BLaER1 treated with 17β-estradiol and CSF1 and Interleukin-3, amounts not matched to agents 10 nM and 100 nM (cell line): ENCODE data around the gene FHIT.

ENCODE experiments used
- H3K27ac ChIP-seq, 11 experiments: shearing (Covaris generic); formaldehyde crosslinking; 2 replicates each; pipeline ENCODE4 v1.8.1; 2022
- H3K27me3 ChIP-seq, 11 experiments: shearing (Covaris generic); formaldehyde crosslinking; 2 replicates each; pipeline ENCODE4 v1.8.1; 2022
- H3K36me3 ChIP-seq, 11 experiments: shearing (Covaris generic); formaldehyde crosslinking; 2 replicates each; pipeline ENCODE4 v1.8.1; 2022
- H3K4me1 ChIP-seq, 10 experiments: shearing (Covaris generic); formaldehyde crosslinking; 2 replicates each; pipeline ENCODE4 v1.8.1; 2022
- H3K4me2 ChIP-seq, 11 experiments: shearing (Covaris generic); formaldehyde crosslinking; 2 replicates each; pipeline ENCODE4 v1.8.1; 2022
- H3K4me3 ChIP-seq, 10 experiments: shearing (Covaris generic); formaldehyde crosslinking; 2 replicates each; pipeline ENCODE4 v1.8.1; 2022
- H3K9ac ChIP-seq, 11 experiments: shearing (Covaris generic); formaldehyde crosslinking; 2 replicates each; pipeline ENCODE4 v1.8.1; 2022
- H3K9me3 ChIP-seq, 11 experiments: shearing (Covaris generic); formaldehyde crosslinking; replicated peaks in 1 of 11; 2 replicates each; pipeline ENCODE4 v1.8.1; 2022
- H4K20me1 ChIP-seq, 11 experiments: shearing (Covaris generic); formaldehyde crosslinking; 2 replicates each; pipeline ENCODE4 v1.8.1; 2022
- Cebpa-rat ChIP-seq, 11 experiments: shearing (Covaris generic); IDR thresholded peaks; 2 replicates each; pipeline ENCODE4 v1.8.1; 2022

The FHIT gene

GRCh38 chr3:60591267-60591666 lies 660.0 kb downstream of the FHIT start:
- no peaks in the 10 kb centered on the region for H3K27me3 ChIP-seq
- H4K20me1 ChIP-seq = no peaks in the 10 kb centered on the region
- no peak for TF ChIP-seq Cebpa-rat (IDR thresholded peaks at IDR 0.05)
- peaks cover 0 to 6% (median 0%) of the 10 kb centered on the region in 10 experiments; a peak in 5 of 20 replicates for H3K4me1 ChIP-seq
- no peak overlapping the region for H3K4me2 ChIP-seq
- H3K9ac ChIP-seq = no peak overlapping the region
- no peak overlapping the region for H3K27ac ChIP-seq
- H3K9me3 ChIP-seq = peaks cover 0 to 5% (median 0%) of the 10 kb centered on the region in 11 experiments; a peak in 2 of 22 replicates
- H3K4me3 ChIP-seq = no peak overlapping the region
- H3K36me3 ChIP-seq = no peaks in the 10 kb centered on the region

- no peaks in the 10 kb centered on the region for H4K20me1 ChIP-seq
- no peak overlapping the region for H3K27ac ChIP-seq
- peaks cover 0 to 26% (median 0%) of the 10 kb centered on the region in 10 experiments; a peak in 3 of 20 replicates for H3K4me1 ChIP-seq
- peaks cover 0 to 5% (median 0%) of the 10 kb centered on the region in 11 experiments; a peak in 2 of 22 replicates for H3K9me3 ChIP-seq
- no peak for TF ChIP-seq Cebpa-rat (IDR thresholded peaks at IDR 0.05)
- no peak overlapping the region for H3K4me3 ChIP-seq
- no peak overlapping the region for H3K4me2 ChIP-seq
- no peaks in the 10 kb centered on the region for H3K27me3 ChIP-seq
- no peaks in the 10 kb centered on the region for H3K36me3 ChIP-seq
- no peak overlapping the region for H3K9ac ChIP-seq
Observed at GRCh38 chr3:60588806-60589205, 662.4 kb downstream of the FHIT start.

- Histone ChIP-seq H3K27ac (no peak overlapping the region), H3K4me1 (peaks cover 0 to 26% (median 0%) of the 10 kb centered on the region in 10 experiments; a peak in 3 of 20 replicates), H3K4me3 (no peak overlapping the region), H3K9me3 (peaks cover 0 to 5% (median 0%) of the 10 kb centered on the region in 11 experiments; a peak in 2 of 22 replicates), H3K4me2 (peak overlapping the region in 2 of 11 experiments; percentile 48 to 55; a peak in 4 of 22 replicates), H4K20me1 (no peaks in the 10 kb centered on the region), H3K9ac (no peak overlapping the region), H3K27me3 (no peaks in the 10 kb centered on the region), H3K36me3 (no peaks in the 10 kb centered on the region)
- no peak for TF ChIP-seq Cebpa-rat (IDR thresholded peaks at IDR 0.05)
Observed at GRCh38 chr3:60585918-60586317, 665.3 kb downstream of the FHIT start.

GRCh38 chr3:60584250-60584649 lies 667.0 kb downstream of the FHIT start:
- Histone ChIP-seq H3K9me3 (peaks cover 0 to 5% (median 0%) of the 10 kb centered on the region in 11 experiments; a peak in 2 of 22 replicates), H3K36me3 (no peaks in the 10 kb centered on the region), H3K27me3 (no peaks in the 10 kb centered on the region), H3K4me2 (no peak overlapping the region), H3K27ac (no peak overlapping the region), H3K9ac (no peak overlapping the region), H4K20me1 (no peaks in the 10 kb centered on the region), H3K4me3 (no peak overlapping the region), H3K4me1 (peaks cover 0 to 26% (median 0%) of the 10 kb centered on the region in 10 experiments; a peak in 3 of 20 replicates)
- no peak for TF ChIP-seq Cebpa-rat (IDR thresholded peaks at IDR 0.05)

GRCh38 chr3:60582288-60582687 lies 669.0 kb downstream of the FHIT start:
- Histone ChIP-seq H3K27me3 (no peaks in the 10 kb centered on the region), H4K20me1 (no peaks in the 10 kb centered on the region), H3K4me1 (peaks cover 0 to 26% (median 0%) of the 10 kb centered on the region in 10 experiments; a peak in 3 of 20 replicates), H3K9me3 (peaks cover 0 to 5% (median 0%) of the 10 kb centered on the region in 11 experiments; a peak in 2 of 22 replicates), H3K36me3 (no peaks in the 10 kb centered on the region), H3K27ac (no peak overlapping the region), H3K4me2 (no peak overlapping the region), H3K4me3 (no peak overlapping the region), H3K9ac (no peak overlapping the region)
- TF ChIP-seq Cebpa-rat (IDR thresholded peaks at IDR 0.05) = no peak

- Histone ChIP-seq H3K27me3 (no peaks in the 10 kb centered on the region), H3K4me2 (no peak overlapping the region), H3K4me3 (no peak overlapping the region), H4K20me1 (no peaks in the 10 kb centered on the region), H3K9ac (no peak overlapping the region), H3K27ac (no peak overlapping the region), H3K4me1 (peaks cover 0 to 17% (median 0%) of the 10 kb centered on the region in 10 experiments; a peak in 3 of 20 replicates), H3K9me3 (no peaks in the 10 kb centered on the region), H3K36me3 (no peaks in the 10 kb centered on the region)
- no peak for TF ChIP-seq Cebpa-rat (IDR thresholded peaks at IDR 0.05)
Observed at GRCh38 chr3:60580809-60581208, 670.4 kb downstream of the FHIT start.

GRCh38 chr3:60579734-60580133 lies 671.5 kb downstream of the FHIT start:
- Histone ChIP-seq H3K27ac (no peak overlapping the region), H4K20me1 (no peaks in the 10 kb centered on the region), H3K4me1 (peaks cover 0 to 6% (median 0%) of the 10 kb centered on the region in 10 experiments; a peak in 1 of 20 replicates), H3K27me3 (no peaks in the 10 kb centered on the region), H3K9ac (no peak overlapping the region), H3K4me3 (no peak overlapping the region), H3K4me2 (no peak overlapping the region), H3K9me3 (no peaks in the 10 kb centered on the region), H3K36me3 (no peaks in the 10 kb centered on the region)
- TF ChIP-seq Cebpa-rat (IDR thresholded peaks at IDR 0.05) = no peak

- H4K20me1 ChIP-seq = no peaks in the 10 kb centered on the region
- no peak overlapping the region for H3K4me2 ChIP-seq
- no peaks in the 10 kb centered on the region for H3K36me3 ChIP-seq
- no peak overlapping the region for H3K9ac ChIP-seq
- no peak overlapping the region for H3K27ac ChIP-seq
- no peaks in the 10 kb centered on the region for H3K27me3 ChIP-seq
- H3K9me3 ChIP-seq = no peaks in the 10 kb centered on the region
- no peak overlapping the region for H3K4me3 ChIP-seq
- 0 out of 20 replicates have a peak, but pooled peaks cover 0 to 4% (median 0%) of the 10 kb centered on the region in 10 experiments for H3K4me1 ChIP-seq
- no peak for TF ChIP-seq Cebpa-rat (IDR thresholded peaks at IDR 0.05)
Observed at GRCh38 chr3:60578936-60579335, 672.3 kb downstream of the FHIT start.

GRCh38 chr3:60577601-60578000 lies 673.7 kb downstream of the FHIT start:
- Histone ChIP-seq H3K36me3 (no peaks in the 10 kb centered on the region), H3K4me3 (no peak overlapping the region), H3K9me3 (no peaks in the 10 kb centered on the region), H3K27ac (no peak overlapping the region), H3K4me1 (0 out of 20 replicates have a peak, but pooled peaks cover 0 to 4% (median 0%) of the 10 kb centered on the region in 10 experiments), H3K9ac (no peak overlapping the region), H4K20me1 (no peaks in the 10 kb centered on the region), H3K4me2 (no peak overlapping the region), H3K27me3 (no peaks in the 10 kb centered on the region)
- TF ChIP-seq Cebpa-rat (IDR thresholded peaks at IDR 0.05) = no peak

GRCh38 chr3:60575718-60576272 lies 675.5 kb downstream of the FHIT start:
- Histone ChIP-seq H3K27me3 (no peaks in the 10 kb centered on the region), H3K4me3 (no peak overlapping the region), H3K4me1 (0 out of 20 replicates have a peak, but pooled peaks cover 0 to 4% (median 0%) of the 10 kb centered on the region in 10 experiments), H3K27ac (no peak overlapping the region), H3K9me3 (no peaks in the 10 kb centered on the region), H3K4me2 (no peak overlapping the region), H3K9ac (no peak overlapping the region), H3K36me3 (no peaks in the 10 kb centered on the region), H4K20me1 (no peaks in the 10 kb centered on the region)
- TF ChIP-seq Cebpa-rat (IDR thresholded peaks at IDR 0.05) = no peak
